ENCODE measurements around the gene PPP1R3C.
A peak's percentile ranks its signal among the peaks of the same experiment; 100 is the strongest.

PPP1R3C gene

DNA sequence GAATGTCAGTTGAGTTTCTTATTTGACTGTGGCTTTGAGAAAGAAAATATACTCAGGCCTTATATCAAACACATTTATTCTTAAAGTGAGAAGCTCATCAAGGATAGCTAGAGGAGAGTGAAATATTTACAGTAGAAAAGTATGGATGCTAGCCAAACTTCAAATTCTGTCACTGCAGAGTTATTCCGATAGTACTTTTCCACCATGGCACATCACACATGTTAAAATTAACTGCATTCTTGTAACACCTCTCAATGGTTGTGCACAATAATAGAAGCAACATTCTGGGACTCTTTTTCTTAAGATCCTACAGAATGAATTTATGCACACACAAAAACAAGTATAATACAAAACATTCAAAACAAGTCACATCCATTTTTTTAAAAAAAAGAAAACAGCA is 4.5 kb downstream of the PPP1R3C start:
- no peak for DNase-seq

DNA sequence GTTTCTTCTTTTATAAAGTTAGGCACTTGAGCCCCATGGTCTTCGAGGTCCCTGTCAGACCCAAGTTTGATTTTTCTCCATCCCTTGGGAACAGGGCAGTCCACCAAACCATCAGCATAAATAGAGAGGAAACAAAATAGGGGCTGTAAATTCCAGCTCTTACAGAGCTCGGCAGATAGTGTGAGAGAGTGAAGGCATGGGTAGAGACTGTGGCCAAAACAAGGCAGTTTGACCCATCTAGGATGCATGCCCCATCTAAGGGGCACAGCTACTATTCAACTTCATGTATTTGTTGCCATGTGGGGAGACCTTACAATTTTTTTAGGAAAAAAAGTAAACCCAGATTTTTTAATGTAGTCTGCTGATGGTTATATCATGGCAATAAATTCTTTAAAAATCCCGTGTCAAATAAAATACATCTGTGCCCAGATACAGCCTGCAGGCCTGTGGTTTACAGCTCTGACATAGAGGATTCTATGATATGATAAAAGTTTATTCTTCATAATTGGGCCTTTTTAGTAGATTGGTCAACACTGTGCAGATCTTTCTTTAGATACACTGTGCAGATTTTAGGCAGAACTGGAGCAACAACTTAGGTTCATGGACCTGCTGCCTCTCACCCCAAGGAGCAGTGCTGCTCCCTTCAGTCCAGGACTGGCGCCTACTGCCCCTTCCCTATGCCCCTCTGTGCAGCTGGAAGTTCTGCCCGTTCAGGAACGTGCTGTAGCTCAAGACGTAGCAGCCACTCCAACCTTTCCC is 5.3 kb downstream of the PPP1R3C start:
- no peak for DNase-seq

DNA sequence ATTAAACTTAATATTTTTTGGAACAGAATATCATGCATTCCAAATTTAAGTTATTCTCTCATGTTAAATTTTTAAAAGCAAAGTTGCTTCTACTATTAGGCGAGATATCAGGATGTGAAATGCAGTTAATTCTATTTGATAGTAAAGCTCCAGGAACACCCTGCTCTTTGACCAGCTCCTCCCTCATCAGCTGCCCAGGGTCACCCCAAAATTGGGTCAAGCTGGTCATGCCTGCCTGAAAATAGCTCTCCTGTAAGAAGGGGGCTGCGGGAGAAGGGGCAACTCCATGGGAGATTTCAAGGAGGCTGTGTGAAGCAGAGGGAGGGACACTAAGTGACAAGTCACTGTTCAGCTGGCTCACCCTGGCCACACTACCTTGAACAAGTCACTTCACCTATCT is 5.9 kb downstream of the PPP1R3C start:
- no peak for DNase-seq

DNA sequence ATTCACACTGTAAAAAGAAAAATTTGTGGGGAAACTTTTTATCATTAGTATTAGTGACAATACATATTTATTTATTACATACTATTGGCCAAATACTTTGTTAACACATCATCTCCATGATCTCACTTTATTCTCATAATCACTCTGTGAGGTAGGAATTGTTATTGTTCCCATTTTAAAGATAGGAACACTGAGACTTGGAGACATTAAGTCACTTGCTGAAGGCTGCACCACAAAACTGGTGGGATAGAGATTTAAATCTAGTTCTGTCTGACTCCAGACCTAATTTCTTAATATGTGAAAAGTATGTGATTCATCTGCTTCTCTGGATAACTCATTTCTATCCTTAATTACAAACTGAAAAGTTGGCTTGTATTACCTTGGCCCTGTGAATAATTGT is 8.2 kb downstream of the PPP1R3C start:
- DNase-seq: no peak

DNA sequence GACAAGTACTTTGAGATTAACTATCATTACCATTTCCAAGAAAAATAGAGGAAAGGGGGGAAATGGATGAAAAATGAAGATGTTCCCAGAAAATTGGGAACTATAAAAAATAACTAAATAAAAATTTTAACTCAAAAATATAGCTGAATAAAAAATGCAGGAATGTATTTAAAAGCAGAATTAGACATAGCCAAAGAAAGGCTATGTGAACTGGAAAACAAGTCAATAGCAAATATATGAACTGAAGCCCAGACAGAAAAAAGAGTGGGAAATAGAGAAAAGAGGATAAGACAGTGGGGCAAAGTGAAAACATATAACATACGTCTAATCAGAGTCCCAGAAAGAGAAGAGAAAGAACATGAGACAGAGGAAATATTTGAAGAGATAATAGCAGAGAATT is 10.3 kb downstream of the PPP1R3C start:
- no peak for DNase-seq

DNA sequence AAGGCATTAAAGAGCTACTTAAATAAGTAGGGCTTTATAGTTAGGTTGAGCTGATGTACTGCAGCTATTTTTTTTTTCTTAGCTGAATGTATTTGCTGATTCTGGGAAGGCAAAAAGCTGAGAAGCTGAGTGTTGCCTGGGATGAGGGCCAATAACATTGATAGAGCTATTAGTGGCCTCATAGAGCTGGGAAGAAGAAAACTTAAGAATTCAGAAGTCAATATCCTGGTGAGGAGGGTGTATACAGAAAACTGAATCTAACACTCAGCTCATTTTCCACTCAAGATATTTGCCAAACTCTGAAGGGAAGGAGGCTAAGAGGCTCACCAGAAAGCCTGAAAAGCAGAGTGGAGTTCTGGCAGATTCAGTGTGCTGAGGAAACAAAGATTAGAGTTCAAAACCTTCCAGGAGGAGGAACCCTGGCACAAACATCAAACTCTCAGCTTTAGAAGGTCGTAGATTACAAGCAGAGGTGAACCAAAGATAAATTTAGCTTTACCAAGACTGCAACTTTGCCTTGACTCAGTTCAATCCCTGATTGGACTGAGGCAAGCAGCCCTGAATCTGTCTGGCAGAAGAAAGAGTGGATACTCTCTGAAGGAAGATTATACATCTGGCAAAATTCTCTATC is 11.3 kb downstream of the PPP1R3C start:
- DNase-seq: no peak

DNA sequence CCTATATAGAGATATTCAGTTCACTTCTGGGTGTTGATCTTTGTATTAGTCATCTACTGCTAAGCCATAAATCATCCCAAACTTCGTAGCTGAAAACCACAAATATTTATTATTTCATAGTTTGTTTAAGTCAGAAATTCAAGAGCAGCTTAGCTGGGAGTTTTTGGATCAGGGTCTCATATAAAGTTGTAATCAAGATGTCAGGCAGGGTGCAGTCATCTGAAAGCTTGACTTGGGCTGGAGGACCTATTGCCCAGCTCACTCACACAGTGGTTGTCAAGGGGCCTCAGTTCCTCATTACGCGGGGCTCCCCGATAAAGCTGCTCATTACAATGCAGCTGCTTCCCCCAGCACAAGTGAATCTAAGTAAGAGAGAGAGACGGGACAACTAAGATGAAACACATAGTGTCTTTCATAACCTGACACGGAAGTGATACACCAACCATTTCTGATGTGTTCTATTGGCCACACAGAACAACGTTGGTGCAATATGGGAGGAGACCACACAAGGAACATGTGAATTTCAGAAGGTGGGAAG is 15.7 kb downstream of the PPP1R3C start:
- no peak for DNase-seq

DNA sequence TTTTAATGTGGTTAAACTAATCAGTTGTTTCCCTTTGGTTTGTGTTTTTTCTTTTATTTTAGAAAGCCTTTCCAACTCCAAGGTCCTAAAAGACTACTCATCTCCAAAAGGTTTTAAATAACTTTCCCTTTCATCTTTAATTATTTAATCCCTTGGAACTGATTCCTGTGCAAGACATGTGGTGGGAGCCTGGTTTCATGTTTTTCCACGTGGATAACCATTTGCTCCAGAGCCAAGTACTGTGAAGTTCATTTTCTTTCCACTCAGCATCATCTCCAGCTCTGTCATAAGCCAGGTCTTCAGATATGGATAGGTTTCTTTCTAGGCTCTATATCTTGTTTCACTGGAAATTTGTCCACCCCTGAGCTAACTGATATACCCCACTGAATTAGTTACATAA is 16.7 kb downstream of the PPP1R3C start:
- peak; percentile 41 for DNase-seq

DNA sequence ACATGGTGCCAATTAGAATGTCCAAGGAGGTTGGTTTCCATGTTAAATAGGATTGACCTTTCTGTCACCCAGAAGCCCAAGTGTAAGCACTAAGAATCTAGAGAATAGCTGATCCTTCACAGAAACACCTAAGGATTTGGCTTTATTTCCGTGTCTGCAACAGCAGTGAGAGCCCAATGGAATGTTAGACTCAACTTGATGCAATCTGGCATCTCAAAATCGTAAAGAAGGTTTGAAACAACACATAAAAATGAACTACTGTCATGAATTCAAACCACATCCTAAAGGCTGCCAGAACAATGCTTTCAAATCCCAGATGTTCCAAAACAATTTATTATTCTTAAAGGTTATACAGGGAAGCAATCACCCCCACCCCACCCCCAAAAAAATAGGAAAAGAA is 18.6 kb downstream of the PPP1R3C start:
- DNase-seq: no peak

DNA sequence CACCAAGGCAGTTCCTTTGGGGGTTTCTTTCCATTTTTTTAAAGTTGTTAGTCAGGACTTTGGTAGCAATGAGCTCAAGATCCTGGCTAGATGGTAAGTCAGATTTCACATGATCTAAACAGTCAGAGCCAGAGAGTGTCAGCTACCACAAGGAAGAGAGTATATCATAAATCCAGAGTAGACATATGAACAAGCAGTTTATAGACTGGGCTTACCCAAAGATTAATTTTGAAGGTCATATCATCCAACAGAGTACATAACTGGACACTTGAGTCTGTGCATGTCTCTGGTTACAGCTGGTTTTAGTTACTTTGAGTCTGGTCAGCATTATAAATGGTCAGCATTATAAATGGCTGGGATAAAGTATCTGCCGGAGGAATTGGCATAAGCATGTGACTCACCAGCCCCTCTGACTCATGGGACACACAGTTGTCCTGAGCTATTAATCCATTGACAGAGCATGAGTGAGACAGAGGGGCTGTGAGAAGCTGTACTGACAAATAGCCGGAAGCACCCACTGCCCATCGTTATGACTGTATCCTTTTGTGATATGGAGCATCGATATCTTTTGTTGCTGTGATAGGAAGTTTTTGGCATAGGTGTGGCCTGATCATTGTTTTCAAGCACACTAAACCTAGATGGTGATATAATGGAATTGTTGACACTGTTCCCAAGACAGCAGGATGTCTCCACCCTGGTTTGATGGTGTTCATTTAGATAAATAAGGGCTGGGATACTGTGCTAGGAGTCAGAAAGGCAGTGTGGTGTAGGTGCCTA is 19.3 kb downstream of the PPP1R3C start:
- no peak for DNase-seq

DNA sequence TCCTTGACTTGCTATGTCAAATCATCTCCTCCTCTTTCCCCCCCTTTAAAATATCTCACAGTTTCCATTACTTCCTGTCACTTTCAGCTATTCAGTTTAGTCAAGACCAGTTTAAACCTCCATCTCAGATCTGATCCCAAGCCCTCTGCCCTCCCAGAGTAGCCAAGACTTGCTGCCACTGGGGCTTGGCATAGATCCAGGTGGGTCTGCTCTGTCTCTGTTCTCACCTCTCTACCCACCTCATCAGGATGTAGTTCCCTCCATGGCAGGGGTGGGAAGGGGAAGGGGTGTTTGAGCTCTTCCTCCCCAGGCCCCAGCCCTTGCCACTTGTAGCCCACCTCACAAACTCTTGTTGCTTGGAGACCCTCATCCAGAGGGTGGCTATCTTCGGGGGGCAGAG is 22.0 kb downstream of the PPP1R3C start:
- no peak for DNase-seq

DNA sequence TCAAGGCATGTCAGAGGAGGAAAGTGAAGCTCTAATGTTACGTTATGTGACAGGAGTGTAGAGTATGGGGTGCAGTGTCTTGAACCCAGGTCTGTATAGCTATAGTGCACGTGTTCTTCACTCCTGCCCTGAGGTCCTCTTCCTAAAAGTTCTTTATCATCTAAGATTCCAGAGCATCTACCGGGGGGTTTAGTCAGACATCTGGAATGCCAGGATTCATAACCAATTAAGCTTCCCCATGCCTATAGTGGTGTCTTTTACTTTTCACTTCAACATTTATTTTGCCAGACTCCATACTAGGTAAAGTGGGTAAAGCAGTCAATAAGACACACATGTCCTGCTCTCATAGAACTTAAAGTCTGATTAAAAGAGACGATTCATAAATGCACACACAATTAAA is 22.4 kb downstream of the PPP1R3C start:
- no peak for DNase-seq

DNA sequence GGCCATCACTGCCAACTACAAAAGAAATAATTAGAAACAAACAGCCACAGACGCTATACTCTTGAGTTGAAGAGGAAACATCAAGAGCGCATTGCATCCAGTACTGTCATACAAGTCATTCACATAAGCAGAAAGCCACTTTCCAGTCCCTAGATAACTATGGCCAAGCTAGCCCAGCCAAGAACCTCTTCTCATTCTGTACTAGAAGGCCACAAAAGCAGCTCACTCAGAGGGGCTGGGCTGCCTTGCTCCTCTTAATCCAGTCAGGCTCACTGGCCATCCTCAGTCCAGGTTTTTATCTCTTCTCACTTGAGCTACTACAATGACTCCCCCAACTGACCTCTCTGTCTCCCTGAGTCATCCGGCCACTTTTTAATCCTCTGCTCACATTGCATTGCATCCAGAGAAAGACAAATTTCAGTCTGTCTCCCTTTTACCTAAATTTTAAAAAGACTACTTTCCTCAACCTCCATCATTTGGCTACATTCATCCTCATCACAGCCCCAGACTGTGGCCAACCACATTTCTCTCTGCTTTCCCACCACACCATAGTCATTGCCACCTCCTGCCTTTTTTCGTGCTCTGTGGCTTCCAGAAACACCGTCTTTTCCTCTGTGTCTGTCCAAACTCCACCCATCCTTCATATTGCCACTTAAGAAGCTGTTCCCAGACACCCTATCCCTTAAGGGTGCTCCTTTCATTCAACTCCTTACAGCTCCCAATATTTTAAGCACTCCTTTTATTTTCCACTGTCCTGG is 25.0 kb downstream of the PPP1R3C start:
- DNase-seq: no peak

DNA sequence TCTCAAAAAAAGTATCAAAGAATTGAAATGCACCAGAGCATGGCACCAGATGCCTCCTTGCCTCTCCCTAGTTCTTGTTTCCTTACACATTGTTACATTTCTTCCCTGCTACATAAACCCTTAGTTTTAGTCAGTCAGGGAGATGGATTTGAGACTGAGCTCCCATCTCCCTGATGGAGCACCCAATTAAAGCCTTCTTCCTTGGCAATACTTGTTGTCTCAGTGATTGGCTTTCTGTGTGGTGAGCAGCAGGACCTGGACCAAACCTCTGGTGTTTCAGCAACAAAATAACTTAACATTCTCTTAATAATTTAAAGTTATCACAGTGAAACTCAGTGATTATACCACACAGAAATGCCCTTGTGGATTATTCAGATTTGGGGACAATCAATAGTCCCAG is 26.9 kb downstream of the PPP1R3C start:
- DNase-seq: no peak

DNA sequence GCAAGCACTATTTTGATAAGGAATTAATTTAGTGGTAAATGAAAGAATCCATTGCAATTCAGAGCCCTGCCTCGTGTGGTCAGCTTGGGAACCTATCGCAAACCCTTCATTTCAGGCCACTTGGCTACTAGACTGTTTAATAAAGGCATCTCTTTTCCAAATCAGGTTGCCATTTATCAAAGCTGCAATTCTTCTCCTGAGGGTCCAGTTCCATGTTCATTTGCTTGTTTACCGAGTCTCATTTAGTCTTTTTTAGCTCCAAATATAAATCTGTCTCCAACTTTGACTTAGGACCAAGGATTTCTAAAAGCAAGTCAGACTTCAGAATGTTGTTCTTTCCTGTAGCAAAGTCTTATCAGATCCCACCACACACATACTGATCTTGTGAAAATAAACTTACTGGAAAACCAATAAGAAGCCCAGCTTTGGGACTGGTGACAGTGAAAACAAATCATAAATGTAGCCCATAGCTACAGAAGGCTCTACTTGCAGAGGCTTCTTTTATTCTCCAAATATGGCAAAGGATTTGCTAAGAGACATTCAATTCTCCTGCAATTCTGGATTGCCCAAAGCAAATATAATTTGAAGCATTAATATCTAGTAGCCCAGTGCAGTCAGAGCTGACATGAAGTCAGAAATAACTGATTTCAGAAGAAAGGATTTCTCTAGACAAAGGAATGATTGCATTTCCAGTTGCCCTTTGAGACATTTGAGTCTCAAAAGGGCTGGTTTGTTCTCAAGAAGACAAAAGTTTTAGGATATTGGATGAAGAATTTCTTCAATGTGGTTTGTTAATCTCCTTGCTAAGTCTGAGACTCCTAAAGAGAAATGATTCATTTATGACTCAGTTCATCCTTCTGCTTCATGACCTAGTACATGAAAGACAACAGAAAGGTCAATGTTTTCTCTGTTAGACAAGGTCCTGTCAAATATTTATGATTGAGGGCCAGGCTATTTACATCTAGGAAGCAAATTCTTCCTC is 28.0 kb downstream of the PPP1R3C start:
- DNase-seq: no peak

DNA sequence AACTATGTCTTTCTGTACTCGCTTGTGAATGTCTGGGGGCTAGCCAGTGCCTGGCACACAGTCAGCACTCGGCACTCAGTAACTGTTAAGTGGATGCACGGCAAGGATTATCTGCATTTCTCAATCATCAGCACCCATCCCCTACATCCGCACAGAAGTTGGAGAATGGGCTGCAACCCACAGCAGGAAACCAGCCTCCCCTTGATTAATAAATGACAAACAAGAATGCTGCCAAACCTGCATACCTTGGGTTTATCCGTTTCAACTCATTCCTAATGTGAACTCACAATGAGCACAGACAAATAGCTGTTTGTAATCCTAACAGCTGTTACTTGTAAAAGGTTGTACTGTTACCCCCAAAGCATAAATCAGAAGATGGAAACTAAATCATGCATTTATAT is 28.9 kb downstream of the PPP1R3C start:
- peak; percentile 5 for DNase-seq

DNA sequence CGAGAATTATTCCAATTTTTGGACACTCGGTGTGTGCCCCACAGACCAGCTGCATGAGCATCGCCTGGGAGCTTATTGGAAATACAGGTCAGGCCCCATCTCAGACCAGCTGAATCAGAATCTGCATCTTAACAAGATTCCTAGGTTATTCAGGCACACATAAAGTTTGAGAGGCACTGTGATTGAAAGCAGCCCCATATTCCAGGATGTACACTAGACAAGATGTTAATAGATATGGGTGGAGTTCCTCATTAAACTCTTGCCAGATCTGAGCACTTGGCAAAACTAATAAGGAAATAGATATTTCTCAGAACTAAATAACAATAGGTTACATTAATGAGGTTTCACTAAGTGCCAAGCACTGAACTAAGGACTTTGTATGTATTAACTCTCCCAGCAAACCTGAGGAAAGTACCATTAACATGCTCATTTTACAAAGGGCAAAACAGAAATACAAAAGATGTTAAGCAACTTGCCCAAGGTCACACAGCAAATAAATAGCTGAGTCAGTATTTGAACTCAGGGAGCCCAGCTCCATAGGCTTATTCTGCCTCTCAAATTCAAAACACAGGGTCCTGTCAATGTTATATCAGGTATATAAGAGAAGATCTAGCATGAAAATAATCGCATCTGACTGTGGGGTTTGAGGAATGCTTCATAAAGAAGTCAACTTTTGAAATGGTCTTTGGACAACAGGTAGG is 29.9 kb downstream of the PPP1R3C start:
- DNase-seq: no peak

DNA sequence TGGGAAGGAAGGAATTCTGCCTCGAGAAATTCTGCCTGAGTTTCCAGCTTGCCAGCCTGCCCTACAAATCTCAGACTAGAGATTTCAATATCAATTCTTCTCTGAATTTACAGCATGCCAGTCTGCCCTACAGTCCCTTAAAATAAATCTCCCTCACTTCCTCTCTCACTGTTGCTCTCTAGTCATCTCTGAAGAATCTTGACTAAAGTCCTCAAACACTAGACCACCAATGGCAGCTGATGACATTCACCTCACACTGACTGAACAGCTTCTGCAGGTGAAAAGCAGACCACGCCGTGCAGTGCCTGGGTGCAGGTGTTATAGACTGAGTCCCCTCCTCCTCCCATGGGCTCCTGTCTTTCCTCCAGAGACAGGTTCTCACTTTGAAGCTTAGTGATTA is 30.4 kb downstream of the PPP1R3C start:
- no peak for DNase-seq

DNA sequence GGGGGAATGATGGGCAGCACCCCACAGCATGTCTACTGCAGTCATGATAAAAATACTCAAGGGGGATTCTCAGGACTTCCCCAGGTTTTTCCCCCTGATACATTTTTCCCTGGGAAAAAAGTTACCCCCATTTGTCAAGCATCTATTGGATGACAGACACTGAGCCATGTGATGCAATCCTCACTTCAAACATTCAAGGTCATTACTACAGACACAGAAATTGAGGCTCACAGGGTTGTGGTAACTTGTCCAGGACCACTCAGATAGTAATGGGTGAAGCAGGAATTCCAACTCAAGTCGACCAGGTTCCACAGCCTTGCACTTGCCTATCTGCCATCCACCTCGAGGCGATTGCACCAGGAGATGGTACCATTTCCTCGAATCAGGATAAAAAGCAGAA is 31.7 kb downstream of the PPP1R3C start:
- no peak for DNase-seq

DNA sequence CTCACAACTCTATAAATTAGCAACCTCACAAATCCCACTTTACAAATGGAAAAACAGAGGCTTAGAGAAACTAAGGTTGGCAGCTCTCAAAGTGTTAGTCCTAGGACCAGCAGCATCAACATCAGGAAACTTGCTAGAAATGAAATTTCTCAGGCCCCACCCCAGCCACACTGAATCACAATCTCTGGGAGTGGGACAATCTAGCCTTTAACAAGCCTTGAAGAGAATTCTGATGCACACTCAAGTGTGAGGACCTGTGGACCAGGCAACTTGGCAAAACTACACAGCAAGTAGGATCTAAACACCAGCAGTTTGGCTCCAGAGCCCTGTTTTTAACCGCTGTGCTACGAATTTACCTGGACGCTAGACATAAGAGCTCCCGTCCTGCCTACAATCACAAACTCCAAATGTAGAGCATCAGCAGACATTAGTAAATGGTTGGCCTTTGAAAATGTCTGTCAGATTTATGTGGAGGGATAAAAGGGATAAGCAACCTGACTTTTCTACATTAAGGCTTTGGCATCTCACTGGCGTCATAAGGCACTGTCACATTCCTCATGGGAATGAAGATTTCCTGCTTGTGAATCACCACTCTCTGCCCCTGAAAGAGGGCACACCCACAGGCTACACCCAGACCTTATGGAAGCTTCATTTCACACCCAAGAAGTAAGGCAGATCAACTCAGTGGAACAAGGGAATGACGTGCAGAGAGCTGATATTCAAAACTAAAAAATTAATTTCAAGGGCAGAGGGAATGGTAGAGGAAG is 34.5 kb downstream of the PPP1R3C start:
- no peak for DNase-seq
